Measurements from ENCODE around the gene ARHGEF1.

The ARHGEF1 gene

DNA sequence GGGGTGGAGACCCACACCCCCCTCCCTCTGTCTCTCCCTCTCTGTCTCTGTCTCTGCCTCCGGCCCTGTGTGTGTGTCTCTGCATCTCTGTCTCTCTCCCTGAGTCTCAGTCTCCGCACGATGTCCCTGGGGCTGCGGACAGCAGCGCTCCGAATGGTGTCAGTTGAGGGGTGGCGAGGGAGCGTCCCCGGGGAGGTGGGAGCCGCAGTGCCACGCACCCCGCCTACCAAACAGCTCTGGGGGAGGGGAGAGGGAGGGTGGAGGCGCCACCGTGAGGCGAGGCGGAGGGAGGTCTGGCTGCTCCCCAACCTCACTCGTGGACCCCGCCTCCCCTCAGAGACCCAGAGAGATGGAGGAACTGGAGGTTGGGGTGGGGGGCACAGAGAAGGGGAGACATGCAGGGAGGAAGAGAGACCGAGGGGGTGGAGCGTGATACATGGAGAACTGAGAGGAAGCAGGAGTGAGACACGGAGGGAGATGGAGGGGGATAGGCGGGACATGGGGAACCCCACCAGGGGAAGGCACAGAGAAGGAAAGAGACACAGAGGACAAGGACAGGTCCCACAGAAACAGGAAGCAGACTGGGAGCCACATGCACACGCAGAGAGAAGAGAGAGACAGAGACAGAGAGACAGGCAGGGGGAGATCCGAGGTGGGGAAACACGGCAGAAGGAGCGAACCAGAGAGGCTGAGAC, 38.0 kb downstream of the ARHGEF1 start:
- DNase-seq: no peak

GRCh38 chr19:41921577-41922576, 38.9 kb downstream of the ARHGEF1 start:
- no peak for DNase-seq

DNA sequence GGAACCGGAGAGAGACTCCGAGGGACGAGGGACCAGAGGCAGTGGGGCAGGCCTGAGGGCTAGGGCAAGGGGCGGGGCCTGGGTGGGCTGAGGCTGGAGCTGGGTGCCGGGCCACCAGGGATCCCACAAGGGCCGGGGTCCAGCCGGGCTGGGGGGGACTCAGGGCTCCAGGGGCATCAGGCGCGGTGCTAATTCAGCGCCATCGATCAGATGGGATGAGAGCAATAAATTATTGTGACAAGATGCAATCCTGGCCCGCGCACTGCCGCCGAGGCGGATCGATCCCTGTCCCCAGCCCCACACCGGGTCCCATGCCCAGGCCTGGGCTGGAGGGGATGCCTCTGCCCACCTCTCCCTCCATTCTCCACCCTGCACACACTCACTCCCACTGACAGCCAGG, 39.6 kb downstream of the ARHGEF1 start:
- no peak for DNase-seq

DNA sequence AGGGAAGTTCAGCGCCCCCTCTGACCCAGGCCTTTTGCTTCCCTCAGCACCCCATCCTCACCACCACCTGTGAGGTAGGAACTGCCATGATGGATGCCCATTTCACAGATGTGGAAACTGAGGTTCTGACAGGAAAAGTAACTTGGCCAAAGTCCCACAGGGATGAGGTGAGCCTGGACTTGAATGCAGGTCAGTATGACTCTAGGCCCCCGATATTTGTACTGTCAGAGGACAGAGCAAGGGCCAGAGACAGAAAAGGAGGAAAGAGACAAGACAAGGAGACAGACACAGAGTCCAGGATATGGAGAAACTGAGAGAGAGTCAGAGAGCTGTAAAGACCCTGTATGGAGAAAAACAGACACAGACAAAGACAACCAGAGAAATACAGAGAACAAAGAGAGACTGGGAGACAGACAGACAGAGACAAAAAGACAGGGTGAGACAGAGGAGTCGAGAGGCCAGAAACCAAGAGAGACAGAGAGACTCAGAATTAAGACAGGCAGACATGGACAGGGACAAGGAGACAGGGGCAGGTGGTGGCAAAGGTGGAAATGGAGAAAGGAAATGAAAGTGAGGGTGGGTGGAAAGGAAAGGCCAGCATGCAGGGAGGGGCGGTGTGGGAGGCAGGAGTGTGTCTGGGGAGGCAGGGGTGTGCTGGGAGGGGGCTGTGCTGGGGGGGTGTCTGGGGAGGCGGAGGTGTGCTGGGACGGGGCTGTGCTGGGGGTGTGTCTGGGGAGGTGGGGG, 40.2 kb downstream of the ARHGEF1 start:
- no peak for DNase-seq

DNA sequence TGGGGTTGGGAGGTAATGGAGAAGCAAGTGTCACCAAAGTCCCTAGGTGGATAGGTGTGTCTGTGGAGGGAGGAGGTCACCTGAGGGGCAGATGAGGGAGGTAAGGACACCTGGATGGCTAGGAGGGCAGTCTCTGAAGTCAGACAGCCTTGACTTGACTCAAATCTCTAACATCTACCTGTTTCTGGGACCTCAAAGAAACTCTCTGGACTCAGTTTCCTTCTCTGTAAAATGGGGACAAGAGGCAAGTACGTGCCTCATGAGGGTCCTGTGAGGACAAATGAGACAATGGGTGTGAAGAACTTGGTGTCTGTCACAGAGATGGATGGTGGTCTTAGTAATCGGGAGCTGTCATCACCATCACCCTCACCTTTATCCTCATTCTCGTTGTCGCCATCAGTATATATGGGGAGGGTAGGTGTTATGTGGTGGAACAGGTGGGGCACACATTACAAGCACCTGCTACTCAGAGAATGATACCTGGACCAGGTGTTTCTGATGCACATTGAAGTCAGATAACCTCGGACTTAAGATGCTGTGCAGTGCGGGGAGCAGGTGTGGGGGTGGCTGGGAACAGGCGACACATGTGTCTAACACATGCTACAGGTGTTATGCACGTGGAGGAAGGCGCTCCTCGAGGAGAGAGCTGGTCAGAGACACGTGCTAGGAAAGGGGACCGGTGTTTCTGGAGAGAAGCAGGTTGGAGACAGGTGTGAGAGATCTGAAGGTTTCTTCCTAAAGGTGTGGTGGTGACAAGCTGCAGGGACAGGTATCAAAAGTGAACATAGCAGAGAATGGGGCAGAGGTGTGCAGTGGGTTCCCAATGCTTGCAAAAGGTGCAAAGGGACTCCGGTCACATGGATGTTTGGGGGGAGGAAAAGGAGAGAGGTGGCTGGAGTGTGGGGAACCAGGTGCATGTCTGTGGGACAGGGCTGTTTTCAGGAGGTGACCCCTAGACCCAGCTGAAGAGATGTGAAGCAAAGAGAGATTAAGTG, 41.5 kb downstream of the ARHGEF1 start:
- no peak for DNase-seq

- no peak for DNase-seq
These were observed 42.4 kb downstream of the ARHGEF1 start for GRCh38 chr19:41925208-41926003.

DNA sequence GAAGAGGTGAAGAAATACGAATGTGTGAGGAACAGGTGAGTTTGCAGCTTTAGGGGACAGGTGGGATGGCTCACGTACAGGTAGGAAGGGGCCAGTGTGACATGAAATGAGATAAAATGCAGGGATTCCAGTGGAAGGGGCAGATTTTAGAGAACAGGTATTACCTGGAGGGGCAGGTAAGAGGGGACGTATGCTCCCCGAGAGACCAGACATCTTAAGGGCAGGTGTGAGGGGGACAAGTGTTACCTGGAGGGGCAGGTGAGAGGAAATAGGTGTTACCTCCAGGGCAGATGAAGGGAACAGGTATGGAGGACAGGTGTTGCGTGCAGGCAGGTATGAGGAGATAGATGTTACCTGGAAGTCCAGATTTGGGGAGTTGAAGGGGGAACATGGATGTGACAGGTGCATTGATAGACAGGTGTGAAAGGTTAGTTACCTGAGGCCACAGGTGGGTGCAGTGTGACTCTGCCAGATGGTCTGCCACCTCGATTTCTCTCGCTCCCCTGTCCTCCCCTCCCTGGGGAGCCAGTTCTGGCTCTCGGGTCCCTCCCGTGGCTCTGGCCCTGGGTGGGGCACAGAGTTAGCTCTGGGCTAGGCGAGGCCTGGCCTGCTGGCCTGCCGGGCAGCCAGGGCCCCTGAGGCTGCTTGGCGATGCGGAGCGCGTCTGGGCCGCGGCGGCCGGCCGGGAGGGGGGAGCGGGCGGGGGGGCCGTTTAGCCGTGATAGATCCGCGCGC, 43.2 kb downstream of the ARHGEF1 start:
- DNase-seq: no peak

GRCh38 chr19:41926763-41927496, 43.9 kb downstream of the ARHGEF1 start:
- DNase-seq: no peak

DNA sequence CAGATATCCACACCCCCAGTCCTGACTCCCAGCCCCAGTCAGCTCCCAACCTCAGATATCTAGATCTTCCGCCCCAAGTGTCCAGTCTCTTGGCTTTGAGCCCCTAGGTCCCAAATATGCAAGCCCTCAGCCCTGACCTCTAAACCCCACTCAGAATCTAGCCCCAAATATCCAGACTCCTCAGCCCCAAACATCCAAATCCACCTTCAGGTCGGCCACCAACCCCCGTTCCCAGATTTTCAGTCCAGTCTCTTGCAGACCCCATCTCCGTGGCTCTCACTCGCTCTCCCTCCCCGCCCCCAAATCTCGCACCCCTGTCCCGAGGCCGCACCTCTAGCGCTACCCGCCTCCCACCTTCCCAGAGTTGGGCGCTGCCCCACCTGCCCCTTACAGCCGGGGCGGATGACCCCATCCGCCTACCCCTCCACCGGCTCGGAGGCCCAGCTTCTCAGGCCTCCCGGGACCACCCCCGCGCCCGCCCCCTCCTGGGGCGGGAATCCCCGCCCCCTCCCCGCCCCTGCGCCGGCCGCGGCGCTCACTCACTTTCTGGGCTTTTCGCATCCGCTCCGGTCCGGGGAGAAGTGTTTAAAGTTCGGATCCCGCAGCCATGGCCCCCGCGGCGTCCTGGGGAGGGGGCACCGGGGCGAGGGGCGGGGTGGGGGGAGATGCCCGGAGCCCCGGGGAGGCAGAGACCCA, 44.7 kb downstream of the ARHGEF1 start:
- DNase-seq: no peak

GRCh38 chr19:41928221-41928683, 45.3 kb downstream of the ARHGEF1 start, which contains the start of gene ERFL:
Gene ERFL, minus strand, starts transcription at chr19:41928449. Its CDS starts 15,530 bp downstream, at chr19:41912919.
- no peak for DNase-seq

DNA sequence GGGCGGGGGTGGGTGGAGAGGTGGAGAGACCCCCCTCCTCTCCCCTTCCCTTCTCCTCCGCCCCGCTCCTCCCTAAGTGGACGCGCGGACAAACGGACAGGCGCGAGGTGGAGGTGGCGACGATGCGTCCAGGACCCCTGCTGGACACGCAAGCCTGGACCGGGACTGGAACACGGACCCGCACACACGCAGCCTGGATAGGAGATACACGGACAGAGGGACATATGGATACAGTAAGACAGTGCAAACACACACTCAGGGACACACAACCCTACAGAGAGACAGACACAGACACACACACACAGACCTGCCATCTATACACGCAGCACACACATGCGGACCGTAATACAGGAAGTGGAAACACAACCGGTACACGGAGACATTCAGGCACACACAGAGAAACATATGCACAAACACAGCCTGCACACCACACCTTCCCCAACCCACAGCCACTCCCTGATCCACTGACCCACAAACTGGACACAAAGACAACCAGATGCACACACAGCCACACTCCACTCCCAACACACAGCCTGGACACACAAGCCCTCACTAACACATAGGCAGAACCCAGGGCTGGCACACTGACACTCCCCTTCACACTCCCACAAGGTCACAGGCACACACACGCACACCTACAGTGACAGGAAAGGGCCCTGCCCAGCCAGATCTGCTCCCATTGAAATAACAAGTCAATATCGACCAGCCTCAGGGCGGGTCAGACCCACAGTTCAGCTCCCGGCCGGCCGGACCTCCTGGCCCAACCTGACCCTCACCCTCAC, 46.0 kb downstream of the ARHGEF1 start:
- DNase-seq: no peak

DNA sequence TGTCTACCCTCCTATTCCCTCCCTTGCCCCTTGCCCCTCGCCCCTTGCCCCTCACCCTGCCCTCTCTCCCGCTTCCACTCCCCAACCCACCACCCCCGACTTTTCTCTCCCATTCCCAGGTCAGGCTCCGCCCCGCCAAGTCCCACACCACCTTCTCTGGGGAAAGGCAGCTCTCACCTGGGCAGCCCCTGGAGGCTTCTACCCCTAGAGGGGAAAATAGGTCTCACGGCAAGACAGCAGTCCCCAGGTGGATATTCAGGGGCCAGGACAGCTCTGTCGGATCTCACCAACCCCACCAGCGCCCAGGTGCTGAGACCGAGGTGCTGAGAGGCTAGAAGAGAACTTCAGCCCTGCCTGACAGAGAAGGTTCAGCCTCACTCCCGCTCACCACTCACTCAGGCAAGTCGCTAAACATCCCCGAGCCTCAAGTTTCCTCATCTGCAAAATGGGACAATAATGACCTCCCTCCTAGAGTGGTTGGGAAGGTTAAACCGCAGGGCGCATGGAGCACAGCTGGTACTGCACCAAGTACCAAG, 46.6 kb downstream of the ARHGEF1 start:
- no peak for DNase-seq

GRCh38 chr19:41930322-41930722, 47.3 kb downstream of the ARHGEF1 start:
- DNase-seq: no peak

DNA sequence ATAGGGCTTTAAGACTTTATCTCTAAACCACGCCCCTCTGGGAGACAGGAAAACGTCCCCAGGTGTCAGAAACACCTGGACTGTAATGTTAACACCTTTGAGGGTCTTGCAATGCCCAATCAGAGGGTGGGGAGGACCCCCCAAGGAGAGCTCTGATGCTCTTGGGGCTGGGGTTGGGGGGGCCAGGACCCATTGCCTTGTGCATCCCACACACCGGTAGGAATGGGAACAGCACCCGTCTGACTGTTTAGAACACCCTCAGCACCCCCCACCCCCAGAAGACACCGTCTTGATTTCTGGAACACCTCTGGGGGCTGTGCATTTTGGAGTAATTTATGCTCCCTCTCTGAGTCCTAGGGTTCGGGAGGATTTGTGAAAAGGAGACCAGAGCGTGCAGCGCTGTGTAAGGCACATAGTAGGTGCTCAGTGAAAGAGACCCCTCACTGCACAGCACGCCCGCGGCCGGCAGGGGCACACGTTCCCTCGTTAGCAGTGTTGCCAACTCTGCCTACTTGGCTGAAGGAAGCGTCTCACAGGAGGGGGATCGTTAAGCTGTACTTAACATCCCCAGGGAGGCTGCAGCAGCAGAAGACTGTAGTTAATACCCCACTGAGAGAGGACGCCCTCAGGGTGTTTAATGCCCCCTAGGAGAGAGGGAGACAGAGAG, 48.1 kb downstream of the ARHGEF1 start:
- DNase-seq: no peak

DNA sequence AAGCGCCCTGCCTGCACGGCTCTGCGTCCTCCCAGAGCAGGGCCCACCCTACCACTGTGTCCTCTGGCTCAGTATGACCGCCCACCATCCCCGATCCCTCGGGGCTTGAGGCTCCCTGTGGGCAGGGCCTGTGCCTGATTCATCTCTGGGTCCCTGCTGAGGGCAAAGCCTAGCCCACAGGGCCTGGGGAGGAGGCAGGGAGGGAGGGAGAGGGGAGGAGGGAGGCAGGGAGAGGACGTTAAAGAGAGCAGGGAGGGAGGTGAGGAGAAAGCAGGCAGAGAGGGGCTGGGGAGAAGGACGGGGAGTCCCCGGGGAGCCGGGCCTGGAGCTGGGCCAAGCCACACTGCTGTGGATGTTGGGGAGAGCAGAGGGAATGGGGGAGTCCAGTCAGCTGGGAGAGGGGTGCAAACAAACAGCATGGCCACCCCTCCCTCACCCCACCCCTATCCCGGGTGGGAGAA, 49.3 kb downstream of the ARHGEF1 start:
- DNase-seq: no peak

GRCh38 chr19:41932720-41933332, 49.8 kb downstream of the ARHGEF1 start:
- DNase-seq: no peak

Data from NCI-H1048 (cell line).